ENCODE measurements around the gene VEGFD.

- TF ChIP-seq GATA2 (IDR thresholded peaks at IDR 0.05; ENCODE audit: low read depth, low read length) (no peak), GATA3 (IDR thresholded peaks at IDR 0.05; ENCODE audit: low read depth, low read length) (no peak)
These were observed 65.1 kb downstream of the VEGFD start for GRCh38 chrX:15319075-15319474.
